SU-DHL-6 (cell line): ENCODE measurements around the gene RAPGEF6.

Source experiments
- H2AFZ ChIP-seq: fragments of 200-600 bp; sonication (generic); 2 replicates; pipeline ENCODE4 v1.6.1; 2014; ENCODE audit warnings: low read depth, mild to moderate bottlenecking, moderate library complexity, mixed read lengths, antibody characterized with exemption, low read length; ENCODE audit not compliant: severe bottlenecking
- H3F3A ChIP-seq: fragments of 200-600 bp; shearing (Covaris generic); 2 replicates; pipeline ENCODE4 v1.6.0; 2016; ENCODE audit warnings: antibody characterized with exemption, mild to moderate bottlenecking; ENCODE audit not compliant: insufficient read depth
- H3K27ac ChIP-seq: fragments of 200-600 bp; sonication (generic); 2 replicates; pipeline ENCODE4 v1.5.1; 2016; ENCODE audit warnings: low read depth, mild to moderate bottlenecking, low read length, moderate library complexity, mixed read lengths
- H3K27me3 ChIP-seq: fragments of 200-600 bp; sonication (generic), shearing (Covaris generic); 2 replicates; pipeline ENCODE4 v1.6.0; 2014; ENCODE audit warnings: mild to moderate bottlenecking, low read length
- H3K36me3 ChIP-seq: fragments of 200-600 bp; sonication (generic); 2 replicates; pipeline ENCODE4 v1.6.1; 2014; ENCODE audit warnings: mild to moderate bottlenecking, low read length, mixed read lengths
- H3K4me2 ChIP-seq: fragments of 300-600, 200-600 bp; shearing (Covaris generic), sonication (generic); 2 replicates; pipeline ENCODE4 v1.6.0; 2014; ENCODE audit warnings: low read length, low read depth, mild to moderate bottlenecking; ENCODE audit not compliant: poor library complexity, severe bottlenecking
- H3K4me3 ChIP-seq: fragments of 200-600 bp; sonication (generic); 2 replicates; pipeline ENCODE4 v1.5.1; 2014; ENCODE audit warnings: antibody characterized with exemption, low read length, mild to moderate bottlenecking, mixed read lengths; ENCODE audit not compliant: insufficient read depth, poor library complexity, severe bottlenecking
- H3K79me2 ChIP-seq: fragments of 200-600 bp; sonication (generic); 2 replicates; pipeline ENCODE4 v1.6.1; 2014; ENCODE audit warnings: mild to moderate bottlenecking, low read length, moderate library complexity; ENCODE audit not compliant: insufficient read depth
- H3K9ac ChIP-seq: fragments of 200-600 bp; sonication (generic); 2 replicates; pipeline ENCODE4 v1.7.0; 2014; ENCODE audit warnings: mild to moderate bottlenecking, low read length
- H3K9me2 ChIP-seq: fragments of 200-600 bp; sonication (generic); replicated peaks from 2 replicates; pipeline ENCODE4 v1.6.1; 2014; ENCODE audit warnings: low read length; ENCODE audit not compliant: insufficient read depth
- H3K9me3 ChIP-seq: fragments of 200-600 bp; sonication (generic); 2 replicates; pipeline ENCODE4 v1.6.1; 2014; ENCODE audit warnings: low read length, mixed read lengths; ENCODE audit not compliant: insufficient read depth
- H4K20me1 ChIP-seq: fragments of 200-600 bp; sonication (generic); 2 replicates; pipeline ENCODE4 v1.6.1; 2014; ENCODE audit warnings: low read depth, mild to moderate bottlenecking, antibody characterized with exemption, low read length, moderate library complexity, mixed read lengths
- CTCF ChIP-seq: fragments of 200-600 bp; sonication (generic); IDR thresholded peaks from one replicate; pipeline ENCODE4 v1.5.1; 2017; ENCODE audit warnings: antibody characterized with exemption, mild to moderate bottlenecking, low read length, moderate library complexity; ENCODE audit not compliant: insufficient read depth, poor library complexity, severe bottlenecking
- EZH2phosphoT487 ChIP-seq: fragments of 200-600 bp; sonication (generic), shearing (Covaris generic); conservative IDR thresholded peaks from 2 replicates; pipeline ENCODE4 v1.6.1; 2018; ENCODE audit warnings: mild to moderate bottlenecking, antibody characterized with exemption, low read length, moderate library complexity, mixed read lengths

Gene RAPGEF6

GRCh38 chr5:131406975-131407638, 227.9 kb downstream of the RAPGEF6 start:
- no peaks in the 10 kb centered on the region for H3K9me3 ChIP-seq
- H3F3A ChIP-seq = peaks cover 3% of the 10 kb centered on the region; the same call in 1 of the 2 replicates
- TF ChIP-seq CTCF (no peak), EZH2phosphoT487 (no peak)
- no peak overlapping the region for H3K9ac ChIP-seq
- no peaks in the 10 kb centered on the region for H3K27me3 ChIP-seq
- no peaks in the 10 kb centered on the region for H3K79me2 ChIP-seq
- no peak overlapping the region for H3K4me3 ChIP-seq
- no peak overlapping the region for H3K4me2 ChIP-seq
- H4K20me1 ChIP-seq = no peaks in the 10 kb centered on the region
- peaks cover 45% of the 10 kb centered on the region for H3K36me3 ChIP-seq
- no peak overlapping the region for H2AFZ ChIP-seq
- no peak overlapping the region for H3K27ac ChIP-seq
- no peaks in the 10 kb centered on the region for H3K9me2 ChIP-seq

GRCh38 chr5:131406076-131406475, 229.0 kb downstream of the RAPGEF6 start:
- Histone ChIP-seq H3K9me2 (no peaks in the 10 kb centered on the region), H3K4me3 (no peak overlapping the region), H3K9ac (no peak overlapping the region), H3K9me3 (no peaks in the 10 kb centered on the region), H3K27me3 (no peaks in the 10 kb centered on the region), H3F3A (peaks cover 3% of the 10 kb centered on the region; the same call in 1 of the 2 replicates), H4K20me1 (no peaks in the 10 kb centered on the region), H3K36me3 (peaks cover 44% of the 10 kb centered on the region), H3K27ac (no peak overlapping the region), H3K4me2 (no peak overlapping the region), H3K79me2 (no peaks in the 10 kb centered on the region), H2AFZ (no peak overlapping the region)
- TF ChIP-seq EZH2phosphoT487 = no peak
- TF ChIP-seq CTCF = no peak

GRCh38 chr5:131405674-131406073, 229.4 kb downstream of the RAPGEF6 start:
- no peak overlapping the region for H3K9ac ChIP-seq
- no peak overlapping the region for H3K27ac ChIP-seq
- H3K4me2 ChIP-seq = no peak overlapping the region
- H3K9me2 ChIP-seq = no peaks in the 10 kb centered on the region
- no peaks in the 10 kb centered on the region for H4K20me1 ChIP-seq
- H3K36me3 ChIP-seq = peaks cover 44% of the 10 kb centered on the region
- no peaks in the 10 kb centered on the region for H3K27me3 ChIP-seq
- H3K4me3 ChIP-seq = no peak overlapping the region
- no peak for TF ChIP-seq EZH2phosphoT487
- no peak for TF ChIP-seq CTCF
- no peaks in the 10 kb centered on the region for H3K79me2 ChIP-seq
- no peak overlapping the region for H2AFZ ChIP-seq
- no peaks in the 10 kb centered on the region for H3K9me3 ChIP-seq
- H3F3A ChIP-seq = peaks cover 6% of the 10 kb centered on the region; the same call in 1 of the 2 replicates
